Glomerular endothelial cell (primary cell): Measurements from ENCODE around the gene CALD1. TPM values are rescaled to one million over a fixed set of nuclear protein-coding genes. Genes with fewer than 3 reads are reported as not detected.

Experiments used
- DNase-seq: peaks from one replicate; pipeline ENCODE4 v3.0.0-alpha.2; 2011; ENCODE audit warnings: low read depth, low spot score; ENCODE audit errors: extremely low read depth
- total RNA-seq: library from RNA; depleted of rRNA; stranded (reverse); fragments of >200 nt; gene quantifications from 2 replicates; pipeline ENCODE4 v1.2.3, GENCODE V29; 2015

The CALD1 gene
- total RNA-seq, 1 donor from 2014 or later = 251 TPM

DNA sequence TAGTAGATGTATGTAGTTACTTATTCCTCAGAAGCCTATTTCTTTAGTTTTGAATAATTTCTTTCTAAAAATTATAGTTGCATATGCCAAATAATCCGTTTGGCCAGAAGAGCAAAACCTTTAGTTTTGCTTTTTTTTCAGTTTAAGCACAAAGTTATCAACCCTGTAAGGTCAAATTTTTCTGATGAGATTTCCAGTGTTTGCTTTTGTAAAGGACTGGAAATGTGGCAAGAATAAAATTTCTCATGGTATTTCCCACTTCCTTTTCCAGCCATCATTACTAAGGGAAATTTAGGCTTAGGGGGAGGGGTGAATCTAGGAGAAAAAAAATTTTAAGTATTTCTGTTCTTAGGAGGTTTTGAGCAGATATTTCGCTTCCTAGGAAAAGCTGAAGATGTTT, 7.6 kb downstream of the CALD1 start:
- DNase-seq = no peak

DNA sequence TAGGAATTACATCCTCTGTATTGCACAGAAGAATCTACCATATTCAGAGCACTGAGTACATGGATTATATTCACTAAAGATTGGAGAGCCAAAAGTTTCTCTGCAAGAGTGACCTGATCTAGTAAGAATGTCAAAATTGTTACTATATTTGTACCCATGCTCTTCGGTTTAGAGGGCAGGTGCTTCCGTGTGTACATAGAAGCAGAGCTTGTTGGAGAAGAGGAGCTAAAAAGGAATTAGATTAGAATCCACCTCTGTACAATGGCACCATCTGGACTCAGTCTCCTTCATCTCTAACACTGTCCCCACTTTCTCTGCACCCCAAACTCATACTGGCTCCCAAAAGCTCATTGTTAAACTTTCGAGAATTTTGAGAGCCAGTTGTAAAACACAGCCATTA, 8.3 kb downstream of the CALD1 start:
- no peak for DNase-seq

DNA sequence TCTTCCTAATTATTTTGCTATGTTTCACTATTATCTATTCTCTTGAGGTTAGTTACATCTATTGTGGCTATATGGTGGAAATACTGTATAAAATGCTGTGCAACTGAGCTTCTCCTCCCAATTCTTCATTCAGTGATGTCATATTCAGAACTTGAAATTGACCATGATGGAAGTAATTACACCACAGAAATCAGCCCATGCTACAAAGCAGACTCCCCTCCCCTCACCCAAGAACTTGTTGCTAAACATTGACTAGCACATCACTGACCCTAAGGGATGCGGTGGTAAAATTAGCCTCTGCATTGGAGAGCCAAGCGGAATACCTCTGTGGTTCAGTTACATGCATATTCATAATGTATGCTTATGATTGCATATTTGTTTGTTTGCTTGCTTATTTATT, 8.8 kb downstream of the CALD1 start:
- no peak for DNase-seq

DNA sequence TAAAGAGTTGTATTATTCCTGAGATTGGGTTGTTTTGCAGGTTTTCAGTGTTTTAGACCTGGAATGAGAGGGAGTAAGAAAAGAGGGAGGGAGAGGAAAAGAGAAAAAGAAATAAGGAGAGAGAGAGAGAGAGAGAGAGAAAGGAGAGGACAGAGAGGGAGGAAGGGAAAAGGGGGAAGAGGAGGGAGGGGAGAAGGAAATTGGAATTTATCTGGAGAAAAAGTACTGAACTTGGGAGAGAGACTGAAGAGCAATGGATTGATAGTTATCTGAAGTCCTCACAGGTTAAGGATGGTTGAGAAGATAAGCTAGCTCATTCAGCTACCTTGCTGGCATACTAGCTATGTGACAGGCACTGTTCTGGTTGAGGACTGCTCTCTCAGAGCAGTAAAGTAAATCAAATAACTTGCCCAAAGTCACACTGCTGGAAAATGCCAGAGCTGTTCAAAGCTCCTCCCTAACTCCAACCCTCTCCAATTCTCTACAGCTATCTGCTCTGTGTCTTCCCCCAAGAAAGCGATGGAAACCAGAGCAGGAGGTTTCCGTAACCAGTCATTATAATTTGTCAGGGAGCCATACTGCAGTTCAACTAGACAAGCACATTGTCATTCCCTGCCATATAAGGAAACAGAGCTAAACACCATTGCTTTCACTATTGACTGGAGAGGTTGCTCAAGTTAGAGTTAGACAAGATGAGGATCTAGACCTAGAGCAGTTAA, 10.7 kb downstream of the CALD1 start:
- no peak for DNase-seq

DNA sequence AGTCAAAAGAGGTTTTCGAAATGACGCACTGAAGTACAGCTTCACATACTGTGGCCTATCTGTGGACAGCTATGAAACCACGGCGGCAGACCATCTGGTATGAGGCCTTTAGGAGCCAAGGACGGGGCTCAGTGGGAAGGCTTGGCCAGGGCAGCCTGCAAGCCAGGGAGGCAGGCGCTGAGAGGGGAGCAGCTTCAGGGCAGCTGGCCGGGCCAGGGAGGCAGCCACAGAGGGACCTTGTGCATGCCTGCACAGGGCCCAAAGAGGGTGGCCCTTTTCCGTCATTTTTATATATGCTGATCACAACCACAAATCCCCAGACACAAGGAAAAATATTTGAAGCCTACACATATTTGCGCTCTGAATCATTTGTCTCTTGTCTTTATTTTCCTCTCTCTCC, 13.5 kb downstream of the CALD1 start:
- DNase-seq = no peak

DNA sequence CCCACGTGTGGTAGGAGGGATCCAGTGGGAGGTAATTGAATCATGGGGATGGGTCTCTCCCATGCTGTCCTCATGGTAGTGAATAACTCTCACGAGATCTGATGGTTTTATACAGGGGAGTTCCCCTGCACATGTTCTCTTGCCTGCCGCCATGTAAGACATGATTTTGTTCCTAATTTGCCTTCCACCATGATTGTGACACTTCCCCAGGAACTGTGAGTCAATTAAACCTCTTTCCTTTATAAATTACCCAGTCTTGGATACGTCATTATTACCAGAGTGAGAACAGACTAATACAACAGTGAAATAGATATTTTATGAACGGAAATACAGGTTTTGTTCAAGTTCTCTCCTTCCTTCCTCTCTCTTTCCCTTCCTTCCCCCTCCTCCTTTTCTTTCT, 15.8 kb downstream of the CALD1 start:
- no peak for DNase-seq

DNA sequence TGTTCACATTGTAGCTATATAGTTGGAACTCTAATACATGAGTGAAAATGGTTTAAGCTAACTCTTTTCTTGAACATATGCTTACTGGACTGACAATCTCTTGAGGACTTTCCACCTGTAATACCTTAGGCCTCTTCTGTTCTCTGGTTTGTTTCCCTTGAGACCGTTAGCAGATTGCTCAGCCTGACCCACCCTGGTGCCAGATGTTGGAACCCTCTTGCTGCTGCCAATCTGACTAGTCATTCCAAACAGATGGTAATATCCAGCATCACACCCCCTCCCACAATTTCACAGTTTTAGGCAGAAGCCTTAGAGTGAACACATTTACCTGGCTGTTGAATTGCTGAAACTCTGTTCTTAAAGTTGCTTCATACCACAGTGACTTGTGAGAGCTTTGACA, 18.7 kb downstream of the CALD1 start:
- DNase-seq = no peak

DNA sequence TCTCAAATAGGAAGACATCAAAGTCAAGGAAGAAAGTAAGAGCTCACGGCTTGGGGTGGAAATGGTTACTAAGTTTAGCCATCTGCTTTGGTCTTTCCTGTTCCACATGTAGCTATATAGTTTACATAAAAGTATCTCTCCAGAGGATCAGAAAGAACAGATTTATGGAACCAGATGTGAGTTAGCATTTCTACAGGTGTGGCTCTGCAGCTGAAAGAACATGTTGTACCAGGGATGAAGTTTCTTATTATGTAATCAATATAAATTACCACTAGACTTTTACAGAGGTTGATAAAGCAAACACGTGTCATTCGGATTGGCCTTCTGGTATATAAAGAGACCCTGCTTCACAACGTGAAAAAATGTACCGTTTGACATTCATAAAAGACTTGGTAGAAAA, 19.9 kb downstream of the CALD1 start:
- no peak for DNase-seq

DNA sequence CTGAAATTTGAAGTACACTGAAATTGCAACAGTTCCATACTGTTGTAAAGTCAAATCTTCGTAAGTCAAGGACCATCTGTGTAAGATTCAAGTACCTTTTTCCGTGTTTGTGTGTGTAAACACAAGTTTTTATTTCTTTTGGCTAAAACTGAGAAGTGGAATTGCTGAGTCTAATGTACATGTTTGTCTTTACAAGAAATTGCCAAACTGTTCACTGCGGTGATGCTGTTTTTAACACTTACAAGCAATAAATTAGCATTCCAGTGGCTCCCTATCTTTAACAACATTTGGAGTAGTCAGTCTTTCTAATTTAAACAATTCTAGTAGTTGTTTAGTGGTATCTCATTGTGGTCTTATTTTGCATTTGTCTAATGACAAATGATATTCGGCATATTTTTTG, 23.3 kb downstream of the CALD1 start:
- no peak for DNase-seq

DNA sequence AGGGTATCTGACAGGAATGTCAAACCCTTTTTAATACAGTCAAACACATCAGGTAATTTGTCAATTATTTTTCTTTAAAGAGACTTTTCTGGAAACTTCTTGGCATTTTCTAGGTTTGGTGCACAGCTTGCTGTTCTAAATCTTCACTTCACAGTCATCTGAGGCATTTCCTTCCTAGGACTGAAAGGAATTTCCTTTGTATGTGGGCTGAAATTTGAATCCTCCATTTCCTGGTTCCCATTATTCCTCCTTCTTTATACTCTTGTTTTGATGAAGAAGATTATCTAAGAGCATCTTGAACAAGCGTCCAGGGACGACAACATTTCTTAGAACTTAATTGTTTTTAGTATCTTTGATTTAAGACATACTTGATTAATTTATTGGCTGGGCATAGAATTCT, 24.9 kb downstream of the CALD1 start:
- peak; percentile 56 for DNase-seq

DNA sequence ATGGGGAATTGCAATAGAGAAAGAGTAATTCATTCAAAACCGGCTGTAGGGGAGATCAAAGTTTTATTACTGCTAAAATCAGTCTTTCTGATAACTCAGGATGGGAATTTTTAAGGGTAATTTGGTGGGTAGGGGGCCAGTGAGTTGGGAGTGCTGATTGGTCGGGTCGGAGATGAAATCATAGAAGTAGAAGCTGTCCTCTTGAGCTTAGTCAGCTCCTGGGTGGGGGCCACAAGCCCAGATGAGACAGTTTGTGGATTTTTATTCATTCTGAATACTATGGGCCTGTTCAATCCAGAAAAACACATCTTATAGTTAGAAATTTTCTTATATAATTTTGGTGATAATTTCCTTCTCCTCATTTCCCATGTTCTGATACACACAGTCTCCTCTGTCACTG, 25.4 kb downstream of the CALD1 start:
- no peak for DNase-seq

DNA sequence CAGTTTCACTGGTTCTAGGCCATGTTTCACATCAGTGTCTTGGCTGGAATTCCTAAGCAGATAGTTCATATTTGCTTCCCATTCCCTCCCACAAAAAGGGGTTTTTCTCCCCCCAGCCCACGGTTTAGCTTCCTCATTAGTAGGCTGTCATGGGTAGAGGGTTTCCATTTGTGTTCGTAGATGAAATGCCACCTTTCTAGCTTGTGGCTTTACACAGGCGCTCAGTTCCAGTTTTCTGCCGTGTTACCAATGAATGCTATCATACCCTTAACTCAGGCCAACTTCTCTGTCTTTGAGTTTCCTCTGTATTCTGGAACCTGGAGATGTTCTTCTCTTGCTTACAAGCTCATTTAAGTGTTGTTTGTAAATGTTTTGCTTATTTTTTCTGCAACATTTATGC, 26.8 kb downstream of the CALD1 start:
- DNase-seq = no peak

DNA sequence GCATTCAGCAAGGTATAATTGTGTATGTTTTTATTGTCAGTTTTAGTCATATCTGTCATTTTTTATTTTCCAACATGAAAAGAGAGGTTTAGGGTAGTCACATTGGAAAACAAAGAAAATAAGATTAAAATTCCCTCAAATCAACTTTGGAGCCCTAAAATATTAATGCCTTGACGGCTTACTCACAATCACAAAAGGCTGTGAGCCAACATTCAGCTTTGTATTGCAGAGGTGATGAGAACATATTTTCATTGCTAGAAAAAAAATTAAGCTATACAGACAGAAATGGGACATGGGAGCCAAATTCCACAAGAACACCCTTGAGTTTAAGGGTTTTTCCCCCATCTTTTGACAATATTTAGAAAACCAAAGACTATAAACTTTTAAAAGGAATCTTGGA, 30.2 kb downstream of the CALD1 start:
- DNase-seq = no peak

DNA sequence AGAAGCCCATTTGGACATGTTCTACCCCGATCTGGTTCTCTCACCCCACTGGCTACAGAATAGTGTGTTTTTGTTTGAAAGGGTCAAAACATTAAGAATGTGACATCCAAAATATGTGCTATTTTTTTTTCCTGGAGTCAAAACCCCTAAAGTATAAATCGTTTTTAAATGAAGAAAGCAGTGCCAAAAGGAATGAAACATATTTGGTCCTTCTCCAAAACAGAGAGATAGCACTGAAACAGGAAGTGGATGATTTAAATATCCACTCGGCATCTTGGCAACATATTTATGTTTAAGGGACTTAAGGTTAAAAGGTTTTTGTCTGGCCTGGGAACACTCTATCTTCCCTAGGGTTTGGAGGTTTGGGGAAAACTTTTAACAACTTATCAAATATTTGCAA, 32.3 kb downstream of the CALD1 start:
- no peak for DNase-seq

DNA sequence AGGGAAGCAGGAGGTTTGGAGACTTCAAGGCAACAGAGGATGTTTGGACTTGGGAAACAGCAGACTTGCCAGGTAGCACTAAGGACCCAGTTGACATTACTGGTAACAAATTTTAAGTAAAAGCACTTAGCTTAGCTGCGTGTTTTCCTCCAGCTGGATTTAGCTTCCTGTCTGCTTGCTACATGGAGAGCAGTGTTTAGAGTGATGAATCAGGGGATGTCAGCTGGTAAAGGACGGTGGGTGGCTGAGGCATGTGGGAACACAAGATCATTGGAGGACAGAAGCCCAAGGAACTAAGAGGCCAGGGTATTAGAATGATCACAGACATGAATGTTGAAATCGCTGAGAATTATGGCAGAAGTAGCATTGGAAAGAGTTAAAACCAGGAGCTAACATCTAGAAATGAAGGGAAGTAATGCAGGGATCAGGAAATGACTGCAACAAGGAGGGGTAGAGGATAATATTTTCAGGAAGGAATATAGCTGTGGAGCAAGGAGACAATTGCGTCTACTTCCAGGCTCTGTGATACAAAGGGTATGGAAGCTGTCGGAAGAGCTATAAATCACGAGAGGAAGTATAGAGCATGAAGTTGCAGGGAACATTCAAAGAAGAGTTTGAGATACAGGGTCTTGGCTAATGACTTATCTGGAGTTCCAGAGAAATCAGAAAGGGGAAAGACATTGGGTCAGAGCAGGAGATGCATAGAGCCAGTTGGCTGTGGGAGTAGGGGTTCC, 34.4 kb downstream of the CALD1 start:
- DNase-seq = peak; percentile 71

DNA sequence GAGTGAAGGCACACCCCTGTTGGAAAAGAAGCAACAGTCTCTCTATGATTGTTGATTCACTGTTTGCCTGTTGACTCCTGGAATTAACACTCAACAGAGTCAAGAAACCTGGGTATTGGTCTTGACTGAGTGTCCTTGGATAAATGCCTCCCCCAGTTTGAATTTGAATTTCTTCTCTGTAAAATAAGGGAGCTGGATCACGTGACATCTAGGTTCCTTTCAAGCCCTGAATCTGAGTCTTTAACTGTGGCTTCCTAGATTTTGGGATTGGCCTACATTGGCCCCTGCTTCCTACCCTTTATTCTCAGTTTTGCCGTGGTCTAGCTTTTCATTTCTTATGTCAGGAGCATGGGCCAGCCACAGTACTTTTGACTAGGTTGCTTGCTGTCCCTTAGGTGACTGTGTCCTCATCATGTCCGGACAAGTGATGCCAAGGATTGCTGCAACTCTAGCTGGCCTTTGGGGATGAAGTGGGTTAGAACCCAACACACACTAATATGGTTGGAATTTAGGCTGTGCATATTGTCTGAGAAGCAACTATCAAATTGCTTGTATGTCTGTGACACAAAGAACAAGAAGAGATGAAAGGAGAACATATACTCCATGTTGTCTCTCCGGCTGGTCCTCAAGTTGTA, 35.4 kb downstream of the CALD1 start:
- DNase-seq = no peak

DNA sequence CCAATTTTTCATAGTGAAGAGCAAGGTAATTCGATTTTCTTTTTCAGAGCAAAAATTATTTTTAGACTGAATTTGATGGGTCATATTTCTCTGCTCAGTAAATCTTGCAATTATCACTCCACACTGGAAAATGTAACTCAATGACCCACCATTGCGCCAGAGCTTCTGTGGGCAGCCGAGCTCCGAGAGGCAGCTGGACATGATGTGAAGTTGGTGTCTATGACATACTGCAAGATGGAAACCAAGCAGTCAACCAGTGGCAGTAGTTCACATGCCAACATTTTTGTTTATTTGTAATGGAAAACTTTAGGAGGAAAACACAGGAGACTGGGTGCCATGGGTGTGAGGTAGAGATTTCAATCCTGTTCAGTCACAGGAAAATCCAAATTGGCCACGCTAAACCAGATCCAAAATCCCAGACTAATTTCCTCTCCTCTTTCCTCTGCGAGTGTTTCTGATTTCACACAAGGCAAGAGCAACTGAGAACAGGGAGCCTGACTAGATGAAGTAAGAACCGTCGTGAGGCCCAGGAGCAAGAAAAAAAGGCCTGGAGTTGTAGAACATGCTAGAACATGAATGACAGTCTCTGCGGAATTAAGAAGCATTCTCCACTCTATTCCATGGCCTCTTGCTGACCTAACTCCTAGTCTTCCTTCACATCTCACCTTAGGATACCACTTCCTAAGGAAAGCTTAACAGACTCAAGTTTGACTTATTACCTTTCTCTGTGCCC, 39.3 kb downstream of the CALD1 start:
- no peak for DNase-seq

DNA sequence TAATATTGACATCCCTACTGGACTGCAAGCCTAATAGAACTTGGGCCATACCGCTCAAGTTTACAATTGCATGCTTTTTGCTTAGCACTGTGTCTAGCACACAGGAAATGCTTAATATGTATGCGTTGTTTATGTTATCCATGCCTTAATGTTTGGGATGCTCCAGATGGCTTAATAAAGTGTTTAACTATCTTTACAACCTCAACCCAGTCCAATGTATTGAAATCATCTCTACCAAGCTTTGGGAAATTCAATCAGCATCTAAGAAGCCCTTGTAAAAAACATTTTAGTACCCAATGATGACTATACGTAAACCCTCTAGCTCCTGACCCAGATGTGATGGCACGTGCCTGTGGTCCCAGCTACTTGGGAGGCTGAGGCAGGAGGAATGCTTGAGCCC, 40.0 kb downstream of the CALD1 start:
- DNase-seq = no peak

DNA sequence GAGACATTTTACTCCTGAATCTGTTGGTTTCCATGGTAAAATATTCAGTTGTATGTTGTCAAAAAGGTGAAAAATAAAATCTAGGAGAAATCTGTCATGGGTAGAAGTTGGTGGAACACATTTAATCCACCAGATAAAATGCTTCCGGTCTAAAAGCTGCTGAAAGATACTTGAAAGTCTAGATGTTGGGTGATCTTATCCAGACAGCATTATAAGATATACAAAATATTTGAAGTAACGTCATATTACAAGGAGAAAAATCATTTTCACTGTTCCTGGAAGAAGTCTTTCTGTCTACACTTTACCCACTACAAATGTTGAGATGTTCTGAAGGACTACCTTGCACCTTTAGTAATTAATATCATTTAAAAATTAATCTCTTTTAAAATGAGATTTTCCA, 40.9 kb downstream of the CALD1 start:
- DNase-seq = no peak

DNA sequence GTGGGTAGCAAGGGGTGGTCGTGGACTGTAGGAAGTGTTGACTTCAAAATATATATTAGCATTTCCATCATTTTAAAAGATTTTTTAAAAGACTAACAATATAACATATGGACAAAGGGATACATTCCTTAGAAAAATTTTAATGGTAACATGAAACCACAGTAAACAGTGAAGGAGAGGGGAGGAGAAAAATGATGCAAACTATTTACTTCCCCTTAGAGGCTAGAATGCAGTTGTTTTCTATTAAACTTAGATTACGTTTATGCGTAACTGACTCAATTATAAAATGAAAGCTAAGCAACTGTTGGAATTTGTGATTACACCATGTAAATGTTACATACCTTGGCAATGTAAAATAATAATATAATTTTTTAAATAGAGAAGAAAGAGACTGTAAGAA, 41.3 kb downstream of the CALD1 start:
- no peak for DNase-seq

DNA sequence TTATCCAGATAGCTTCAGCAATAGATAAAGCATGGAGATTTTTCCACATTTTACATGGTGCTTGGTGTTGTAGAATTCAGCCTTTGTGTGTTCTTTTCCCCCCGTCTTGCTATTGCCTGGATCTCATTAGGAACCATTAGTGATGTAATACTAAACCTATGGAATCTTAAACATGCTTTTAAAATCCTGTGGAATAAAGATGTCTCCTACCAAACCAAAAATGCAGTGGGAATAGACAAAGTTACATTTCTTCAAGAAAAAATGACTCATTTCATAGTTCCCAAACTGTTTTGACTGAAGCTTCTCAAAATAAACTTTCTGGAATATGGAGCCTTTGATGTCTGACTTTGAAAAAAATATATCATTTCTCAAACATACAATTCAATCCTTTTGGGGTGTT, 44.0 kb downstream of the CALD1 start:
- no peak for DNase-seq

DNA sequence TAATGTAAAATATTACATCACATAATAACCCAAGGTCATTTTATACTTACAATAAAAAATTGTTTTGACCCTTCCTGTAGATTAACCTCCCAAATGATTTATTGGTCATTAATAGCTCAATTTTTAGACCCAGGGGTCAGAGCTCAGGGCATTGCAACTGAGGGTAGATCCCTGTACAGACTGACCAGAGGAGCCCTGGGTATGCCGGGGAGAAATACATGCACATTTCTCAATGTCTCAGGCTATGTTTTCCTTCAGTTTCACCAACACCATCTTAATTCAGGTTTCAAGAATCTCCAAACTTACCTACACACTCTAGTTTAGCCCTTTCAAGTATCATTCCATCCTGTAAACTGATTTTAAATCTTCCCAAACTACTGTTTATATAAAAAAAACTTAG, 46.2 kb downstream of the CALD1 start:
- no peak for DNase-seq
